GM12878 (cell line): ENCODE data around the gene GMDS. TPM values are rescaled to one million over a fixed set of nuclear protein-coding genes. Genes with fewer than 3 reads are reported as not detected.

Experiments used
- ATAC-seq: fragments of 200-7000 bp; cut with Tn5 transposase; 3 replicates; pipeline ENCODE4 v1.9.1; 2020; ENCODE audit warnings: mild to moderate bottlenecking, moderate library complexity
- BruUV-seq: library from RNA; stranded (reverse); fragments of 400-500 nt; replicated peaks from 2 replicates; lab custom pipeline; 2021; lab: Mats Ljungman, UMichigan
- CTCF ChIA-PET: fragments of 300-600 bp; sonication (Branson Sonifier 250); formaldehyde crosslinking; extraction: SDS; loops from one replicate; lab custom pipeline; 2021; ENCODE audit warnings: inconsistent platforms; lab: Yijun Ruan, JAX
- POLR2A ChIA-PET: fragments of 350-600 bp; formaldehyde crosslinking; extraction: SDS; loops from one replicate; lab custom pipeline; 2021; ENCODE audit warnings: inconsistent platforms; lab: Charles Lee
- RAD21 ChIA-PET: fragments of 300-600 bp; sonication (Branson Sonifier 250); formaldehyde crosslinking; loops from one replicate; lab custom pipeline; 2023; ENCODE audit warnings: antibody characterized with exemption; ENCODE audit not compliant: unreplicated experiment; lab: Charles Lee
- SMC1A ChIA-PET: fragments of 300-600 bp; sonication (Branson Sonifier 250); formaldehyde crosslinking; loops from one replicate; lab custom pipeline; 2023; ENCODE audit not compliant: unreplicated experiment, uncharacterized antibody; lab: Charles Lee
- DNase-seq: peaks from one replicate; pipeline ENCODE4 v3.0.0-alpha.2; 2011; ENCODE audit warnings: low read depth, low spot score
- FAIRE-seq: peaks from 3 replicates; lab custom pipeline; 2011; peaks lifted over from hg19 to GRCh38; lab: Jason Lieb, UNC
- H2AFZ ChIP-seq: 2 replicates; pipeline ENCODE4 v1.6.0; 2011; ENCODE audit warnings: low read depth, low read length, control low read depth; ENCODE audit not compliant: control insufficient read depth
- H3K27ac ChIP-seq: 2 replicates; pipeline ENCODE4 v1.5.1; 2011; ENCODE audit warnings: control low read depth; ENCODE audit not compliant: control insufficient read depth, insufficient read depth
- H3K27me3 ChIP-seq, 2 experiments: replicated peaks in 1 of 2; 2 replicates each; pipeline versions ENCODE4 v1.6.0 to v1.6.1; 2011; ENCODE audit warnings: low read length in 1 of 2; ENCODE audit not compliant: control insufficient read depth in 2 of 2, insufficient read depth in 2 of 2
- H3K36me3 ChIP-seq, 2 experiments: 2 replicates each; pipeline ENCODE4 v1.5.1; 2011; ENCODE audit warnings: low read length in 1 of 2; ENCODE audit not compliant: control insufficient read depth in 2 of 2, insufficient read depth in 2 of 2
- H3K4me1 ChIP-seq: 2 replicates; pipeline ENCODE4 v1.6.1; 2011; ENCODE audit warnings: mild to moderate bottlenecking, low read length, moderate library complexity, mixed read lengths; ENCODE audit not compliant: control insufficient read depth, insufficient read depth
- H3K4me2 ChIP-seq: 2 replicates; pipeline ENCODE4 v1.6.0; 2011; ENCODE audit warnings: control low read depth; ENCODE audit not compliant: control insufficient read depth, insufficient read depth
- H3K4me3 ChIP-seq: fragments of 200-600 bp; sonication (generic); 2 replicates; pipeline ENCODE4 v1.5.1; 2016
- H3K79me2 ChIP-seq: 2 replicates; pipeline ENCODE4 v1.6.0; 2011; ENCODE audit warnings: low read length; ENCODE audit not compliant: control insufficient read depth, insufficient read depth
- H3K9ac ChIP-seq: 2 replicates; pipeline ENCODE4 v1.8.0; 2011; ENCODE audit warnings: low read length, control low read depth, mixed read lengths; ENCODE audit not compliant: control insufficient read depth, insufficient read depth
- H3K9me3 ChIP-seq: replicated peaks from 3 replicates; pipeline ENCODE4 v1.5.1; 2011; ENCODE audit warnings: mild to moderate bottlenecking, low read length; ENCODE audit not compliant: control insufficient read depth, insufficient read depth
- H4K20me1 ChIP-seq: 2 replicates; pipeline ENCODE4 v1.6.0; 2011; ENCODE audit not compliant: control insufficient read depth, insufficient read depth
- CEBPB ChIP-seq, 2 experiments: fragments of 150-350 bp in 1 of 2; IDR thresholded peaks; 2 replicates each; pipeline ENCODE4 v1.6.1; 2012 to 2014; ENCODE audit warnings: low read depth in 2 of 2, low read length in 2 of 2, borderline replicate concordance in 1 of 2, inconsistent platforms in 1 of 2
- CHD1 ChIP-seq: IDR thresholded peaks from 2 replicates; pipeline ENCODE4 v1.6.1; 2012; ENCODE audit warnings: low read depth, low read length, improper control_type of control experiment
- FOS ChIP-seq: IDR thresholded peaks from 3 replicates; pipeline ENCODE4 v1.6.1; 2011; ENCODE audit warnings: borderline replicate concordance; ENCODE audit not compliant: insufficient read length; ENCODE audit errors: extremely low read depth
- HDAC2 ChIP-seq: fragments of 200-600 bp; sonication (generic); IDR thresholded peaks from 2 replicates; pipeline ENCODE4 v1.6.1; 2017
- MTA3 ChIP-seq: IDR thresholded peaks from 2 replicates; pipeline ENCODE4 v1.6.1; 2012; ENCODE audit warnings: low read length, inconsistent platforms, borderline replicate concordance
- NBN ChIP-seq: fragments of 450-650 bp; IDR thresholded peaks from 2 replicates; pipeline ENCODE4 v1.6.1; 2016
- RAD51 ChIP-seq: fragments of 450-650 bp; IDR thresholded peaks from 2 replicates; pipeline ENCODE4 v1.6.1; 2016; ENCODE audit warnings: moderate library complexity, mild to moderate bottlenecking, inconsistent platforms
- TBL1XR1 ChIP-seq: IDR thresholded peaks from 2 replicates; pipeline ENCODE4 v1.6.1; 2012; ENCODE audit warnings: low read depth, low read length, improper control_type of control experiment
- ZNF207 ChIP-seq: fragments of 450-650 bp; IDR thresholded peaks from 2 replicates; pipeline ENCODE4 v1.6.1; 2014; ENCODE audit warnings: antibody characterized with exemption, mild to moderate bottlenecking, borderline replicate concordance
- ZNF217 ChIP-seq: fragments of 450-650 bp; IDR thresholded peaks from 2 replicates; pipeline ENCODE4 v1.6.1; 2017; ENCODE audit warnings: antibody characterized with exemption, mild to moderate bottlenecking
- WGBS: methylation state at CpG from one replicate; pipeline ENCODE4 v1.1.6; 2016; ENCODE audit warnings: low lambda C conversion rate; ENCODE audit not compliant: insufficient replicate concordance, insufficient coverage; ENCODE audit errors: missing lambda C conversion rate; 5-methylcytosine and 5-hydroxymethylcytosine counted together
- in situ Hi-C: fragments of 300-500 bp; cut with MboI; formaldehyde crosslinking; loops from 9 replicates; pipeline ENCODE4 v1.14.3; 2018; ENCODE audit warnings: mixed read lengths
- intact Hi-C: fragments of 100-400 bp; cut with micrococcal nuclease; formaldehyde crosslinking; loops from one replicate; pipeline ENCODE4 v1.14.2; 2022; ENCODE audit not compliant: unreplicated experiment
- polyA plus RNA-seq, 11 experiments: library from polyadenylated mRNA; depleted of rRNA in 4 of 11; unstranded in 6 of 11; stranded (reverse) in 5 of 11; fragments of >200 nt; fragmentation: Nextera tagmentation in 4 of 11; fragmentation: Illumina TruSeq in 1 of 11; extraction: Ambion mirVana in 4 of 11; extraction: Trizol in 1 of 11; gene quantifications; 1 replicate in 1 of 11; 2 replicates in 10 of 11; pipeline versions ENCODE4 v1.2.1 to v1.2.3, GENCODE V29; 2011 to 2016; ENCODE audit warnings: inconsistent platforms in 2 of 11, missing spikeins in 2 of 11, low read depth in 1 of 11
- total RNA-seq, 4 experiments: library from RNA; depleted of rRNA in 3 of 4; stranded (reverse); fragments of >200 nt in 3 of 4; fragmentation: Illumina TruSeq in 1 of 4; extraction: Trizol in 1 of 4; gene quantifications; 2 replicates each; pipeline versions ENCODE4 v1.2.1 to v1.2.3, GENCODE V29; 2013 to 2021
- TF ChIP-seq, protein P1 (sequence below): IDR thresholded peaks from 2 replicates; pipeline ENCODE4 v1.6.1; 2012; ENCODE audit warnings: mild to moderate bottlenecking, low read depth, low read length
- TF ChIP-seq, protein P2 (sequence below): fragments of 450-650 bp; formaldehyde crosslinking; IDR thresholded peaks from 2 replicates; pipeline ENCODE4 v1.5.0; 2022; ENCODE audit warnings: mild to moderate bottlenecking, missing genetic modification characterization

GMDS gene
- total and polyA plus RNA-seq, 10 of the 15 experiments (the other 5 are each of a cell fraction or from before 2014, with no cell fraction given): 0.61 to 53.8 (median 29.3) TPM

DNA sequence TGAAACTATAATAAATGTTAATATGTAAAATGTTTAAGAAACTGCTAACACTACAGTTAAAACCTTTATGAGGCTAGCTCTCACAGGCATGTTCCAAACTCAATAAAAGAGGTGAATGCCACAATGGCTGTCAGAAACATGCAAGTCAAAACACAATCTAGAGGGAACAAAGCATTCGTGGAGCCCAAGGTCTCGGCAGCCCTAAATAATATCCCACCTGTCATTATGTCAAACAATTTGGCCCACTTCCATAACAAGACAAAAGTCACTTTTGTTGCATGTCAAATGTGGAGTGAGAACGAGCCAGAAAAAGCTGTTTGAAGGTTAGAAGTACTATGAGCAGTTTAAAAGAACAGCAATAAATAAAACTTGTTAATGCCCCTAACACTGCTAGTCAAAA, 181.9 kb downstream of the GMDS start:
- BruUV-seq: no TSS peak
- ChIA-PET POLR2A (no interaction called here), RAD21 (no interaction called here), CTCF (no interaction called here), SMC1A (no interaction called here)
- Histone ChIP-seq H4K20me1 (no peaks in the 10 kb centered on the region), H3K36me3 (no peaks in the 10 kb centered on the region), H3K79me2 (no peaks in the 10 kb centered on the region), H3K9ac (no peak overlapping the region), H3K9me3 (no peaks in the 10 kb centered on the region), H3K27ac (no peak overlapping the region), H3K4me3 (no peak overlapping the region), H3K4me1 (no peaks in the 10 kb centered on the region), H2AFZ (no peak overlapping the region), H3K4me2 (no peak overlapping the region), H3K27me3 (no peaks in the 10 kb centered on the region)
- TF ChIP-seq, protein P1, sequence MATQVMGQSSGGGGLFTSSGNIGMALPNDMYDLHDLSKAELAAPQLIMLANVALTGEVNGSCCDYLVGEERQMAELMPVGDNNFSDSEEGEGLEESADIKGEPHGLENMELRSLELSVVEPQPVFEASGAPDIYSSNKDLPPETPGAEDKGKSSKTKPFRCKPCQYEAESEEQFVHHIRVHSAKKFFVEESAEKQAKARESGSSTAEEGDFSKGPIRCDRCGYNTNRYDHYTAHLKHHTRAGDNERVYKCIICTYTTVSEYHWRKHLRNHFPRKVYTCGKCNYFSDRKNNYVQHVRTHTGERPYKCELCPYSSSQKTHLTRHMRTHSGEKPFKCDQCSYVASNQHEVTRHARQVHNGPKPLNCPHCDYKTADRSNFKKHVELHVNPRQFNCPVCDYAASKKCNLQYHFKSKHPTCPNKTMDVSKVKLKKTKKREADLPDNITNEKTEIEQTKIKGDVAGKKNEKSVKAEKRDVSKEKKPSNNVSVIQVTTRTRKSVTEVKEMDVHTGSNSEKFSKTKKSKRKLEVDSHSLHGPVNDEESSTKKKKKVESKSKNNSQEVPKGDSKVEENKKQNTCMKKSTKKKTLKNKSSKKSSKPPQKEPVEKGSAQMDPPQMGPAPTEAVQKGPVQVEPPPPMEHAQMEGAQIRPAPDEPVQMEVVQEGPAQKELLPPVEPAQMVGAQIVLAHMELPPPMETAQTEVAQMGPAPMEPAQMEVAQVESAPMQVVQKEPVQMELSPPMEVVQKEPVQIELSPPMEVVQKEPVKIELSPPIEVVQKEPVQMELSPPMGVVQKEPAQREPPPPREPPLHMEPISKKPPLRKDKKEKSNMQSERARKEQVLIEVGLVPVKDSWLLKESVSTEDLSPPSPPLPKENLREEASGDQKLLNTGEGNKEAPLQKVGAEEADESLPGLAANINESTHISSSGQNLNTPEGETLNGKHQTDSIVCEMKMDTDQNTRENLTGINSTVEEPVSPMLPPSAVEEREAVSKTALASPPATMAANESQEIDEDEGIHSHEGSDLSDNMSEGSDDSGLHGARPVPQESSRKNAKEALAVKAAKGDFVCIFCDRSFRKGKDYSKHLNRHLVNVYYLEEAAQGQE: no peak
- no peak for TF ChIP-seq CEBPB (IDR thresholded peaks at IDR 0.05; ENCODE audit: borderline replicate concordance in 1 of 2, low read depth in 2 of 2, low read length in 2 of 2)
- TF ChIP-seq ZNF207: no peak
- TF ChIP-seq, protein P2, sequence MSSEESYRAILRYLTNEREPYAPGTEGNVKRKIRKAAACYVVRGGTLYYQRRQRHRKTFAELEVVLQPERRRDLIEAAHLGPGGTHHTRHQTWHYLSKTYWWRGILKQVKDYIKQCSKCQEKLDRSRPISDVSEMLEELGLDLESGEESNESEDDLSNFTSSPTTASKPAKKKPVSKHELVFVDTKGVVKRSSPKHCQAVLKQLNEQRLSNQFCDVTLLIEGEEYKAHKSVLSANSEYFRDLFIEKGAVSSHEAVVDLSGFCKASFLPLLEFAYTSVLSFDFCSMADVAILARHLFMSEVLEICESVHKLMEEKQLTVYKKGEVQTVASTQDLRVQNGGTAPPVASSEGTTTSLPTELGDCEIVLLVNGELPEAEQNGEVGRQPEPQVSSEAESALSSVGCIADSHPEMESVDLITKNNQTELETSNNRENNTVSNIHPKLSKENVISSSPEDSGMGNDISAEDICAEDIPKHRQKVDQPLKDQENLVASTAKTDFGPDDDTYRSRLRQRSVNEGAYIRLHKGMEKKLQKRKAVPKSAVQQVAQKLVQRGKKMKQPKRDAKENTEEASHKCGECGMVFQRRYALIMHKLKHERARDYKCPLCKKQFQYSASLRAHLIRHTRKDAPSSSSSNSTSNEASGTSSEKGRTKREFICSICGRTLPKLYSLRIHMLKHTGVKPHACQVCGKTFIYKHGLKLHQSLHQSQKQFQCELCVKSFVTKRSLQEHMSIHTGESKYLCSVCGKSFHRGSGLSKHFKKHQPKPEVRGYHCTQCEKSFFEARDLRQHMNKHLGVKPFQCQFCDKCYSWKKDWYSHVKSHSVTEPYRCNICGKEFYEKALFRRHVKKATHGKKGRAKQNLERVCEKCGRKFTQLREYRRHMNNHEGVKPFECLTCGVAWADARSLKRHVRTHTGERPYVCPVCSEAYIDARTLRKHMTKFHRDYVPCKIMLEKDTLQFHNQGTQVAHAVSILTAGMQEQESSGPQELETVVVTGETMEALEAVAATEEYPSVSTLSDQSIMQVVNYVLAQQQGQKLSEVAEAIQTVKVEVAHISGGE (CRISPR knock-in tag): no peak
- TF ChIP-seq ZNF217: no peak
- TF ChIP-seq CHD1: no peak
- TF ChIP-seq HDAC2: no peak
- TF ChIP-seq TBL1XR1: no peak
- no peak for TF ChIP-seq FOS
- TF ChIP-seq MTA3: no peak
- TF ChIP-seq NBN: no peak
- TF ChIP-seq RAD51: no peak
- in situ Hi-C loops (no loop called here), intact Hi-C loops (no loop called here)
- 79% methylated on average over 3 of the region's 3 CpGs for WGBS
- DNase-seq (no peak), FAIRE-seq (no peak), ATAC-seq (no peak)
